ENCODE measurements around the gene CACNG4. TPM values are rescaled to one million over a fixed set of nuclear protein-coding genes. Genes with fewer than 3 reads are reported as not detected.

Gene CACNG4
- polyA plus RNA-seq, 1 donor, result 5.1 TPM

GRCh38 chr17:67074781-67075180, 110.3 kb downstream of the CACNG4 start:
- no peak overlapping the region for H3K27ac ChIP-seq (ENCODE audit: low read length)
- no peaks in the 10 kb centered on the region for H3K9me3 ChIP-seq (ENCODE audit: control insufficient read depth, low read depth, low read length)
- no peak for DNase-seq
- no peaks in the 10 kb centered on the region for H3K27me3 ChIP-seq (ENCODE audit: control insufficient read depth, insufficient read depth, low read length)
- 60% methylated on average over 3 of the region's 3 CpGs for WGBS (ENCODE audit: insufficient coverage, low lambda C conversion rate)
- H3K4me1 ChIP-seq (ENCODE audit: control insufficient read depth, insufficient read depth, low read length), result no peaks in the 10 kb centered on the region
- peaks cover 12% of the 10 kb centered on the region for H3K36me3 ChIP-seq (ENCODE audit: control insufficient read depth, insufficient read depth, low read length)
- no peak overlapping the region for H3K4me3 ChIP-seq (ENCODE audit: low read length)

GRCh38 chr17:67076290-67076689, 111.8 kb downstream of the CACNG4 start:
- H3K4me3 ChIP-seq (ENCODE audit: low read length), result no peak overlapping the region
- no peaks in the 10 kb centered on the region for H3K4me1 ChIP-seq (ENCODE audit: control insufficient read depth, insufficient read depth, low read length)
- DNase-seq, result peak; percentile 18 to 50
- peaks cover 18% of the 10 kb centered on the region for H3K36me3 ChIP-seq (ENCODE audit: control insufficient read depth, insufficient read depth, low read length)
- no peak overlapping the region for H3K27ac ChIP-seq (ENCODE audit: low read length)
- H3K27me3 ChIP-seq (ENCODE audit: control insufficient read depth, insufficient read depth, low read length), result no peaks in the 10 kb centered on the region
- no peaks in the 10 kb centered on the region for H3K9me3 ChIP-seq (ENCODE audit: control insufficient read depth, low read depth, low read length)
- WGBS (ENCODE audit: insufficient coverage, low lambda C conversion rate), result no CpG with 5 or more reads among the region's 7 CpGs

GRCh38 chr17:67078292-67078691, 113.8 kb downstream of the CACNG4 start:
- no peak overlapping the region for H3K27ac ChIP-seq (ENCODE audit: low read length)
- no peak overlapping the region for H3K4me3 ChIP-seq (ENCODE audit: low read length)
- H3K9me3 ChIP-seq (ENCODE audit: control insufficient read depth, low read depth, low read length), result no peaks in the 10 kb centered on the region
- H3K36me3 ChIP-seq (ENCODE audit: control insufficient read depth, insufficient read depth, low read length), result peaks cover 22% of the 10 kb centered on the region
- no peak for DNase-seq
- WGBS (ENCODE audit: insufficient coverage, low lambda C conversion rate), result no CpG with 5 or more reads among the region's 11 CpGs
- no peaks in the 10 kb centered on the region for H3K27me3 ChIP-seq (ENCODE audit: control insufficient read depth, insufficient read depth, low read length)
- H3K4me1 ChIP-seq (ENCODE audit: control insufficient read depth, insufficient read depth, low read length), result no peaks in the 10 kb centered on the region

- H3K27me3 ChIP-seq (ENCODE audit: control insufficient read depth, insufficient read depth, low read length), result no peaks in the 10 kb centered on the region
- no peak overlapping the region for H3K4me3 ChIP-seq (ENCODE audit: low read length)
- WGBS (ENCODE audit: insufficient coverage, low lambda C conversion rate), result 86% methylated on average over 1 of the region's 2 CpGs
- peaks cover 22% of the 10 kb centered on the region for H3K36me3 ChIP-seq (ENCODE audit: control insufficient read depth, insufficient read depth, low read length)
- no peak for DNase-seq
- H3K9me3 ChIP-seq (ENCODE audit: control insufficient read depth, low read depth, low read length), result no peaks in the 10 kb centered on the region
- H3K4me1 ChIP-seq (ENCODE audit: control insufficient read depth, insufficient read depth, low read length), result no peaks in the 10 kb centered on the region
- no peak overlapping the region for H3K27ac ChIP-seq (ENCODE audit: low read length)
These were observed 115.0 kb downstream of the CACNG4 start for GRCh38 chr17:67079491-67079890.

- H3K36me3 ChIP-seq (ENCODE audit: control insufficient read depth, insufficient read depth, low read length), result peaks cover 23% of the 10 kb centered on the region
- DNase-seq, result no peak
- H3K4me1 ChIP-seq (ENCODE audit: control insufficient read depth, insufficient read depth, low read length), result no peaks in the 10 kb centered on the region
- no peak overlapping the region for H3K4me3 ChIP-seq (ENCODE audit: low read length)
- no peak overlapping the region for H3K27ac ChIP-seq (ENCODE audit: low read length)
- no CpG with 5 or more reads among the region's 2 CpGs for WGBS (ENCODE audit: insufficient coverage, low lambda C conversion rate)
- no peaks in the 10 kb centered on the region for H3K9me3 ChIP-seq (ENCODE audit: control insufficient read depth, low read depth, low read length)
- H3K27me3 ChIP-seq (ENCODE audit: control insufficient read depth, insufficient read depth, low read length), result no peaks in the 10 kb centered on the region
These were observed 116.3 kb downstream of the CACNG4 start for GRCh38 chr17:67080804-67081203.

- 78% methylated on average over 1 of the region's 1 CpG for WGBS (ENCODE audit: insufficient coverage, low lambda C conversion rate)
- Histone ChIP-seq H3K36me3 (ENCODE audit: control insufficient read depth, insufficient read depth, low read length) (peaks cover 32% of the 10 kb centered on the region), H3K4me3 (ENCODE audit: low read length) (no peak overlapping the region), H3K4me1 (ENCODE audit: control insufficient read depth, insufficient read depth, low read length) (no peaks in the 10 kb centered on the region), H3K27me3 (ENCODE audit: control insufficient read depth, insufficient read depth, low read length) (no peaks in the 10 kb centered on the region), H3K27ac (ENCODE audit: low read length) (no peak overlapping the region), H3K9me3 (ENCODE audit: control insufficient read depth, low read depth, low read length) (no peaks in the 10 kb centered on the region)
- DNase-seq, result no peak
These were observed 117.6 kb downstream of the CACNG4 start for GRCh38 chr17:67082107-67082506.

Other genes starting within 250 kb of the CACNG4 start
- 0.19 TPM for gene CACNG5, start 129.6 kb upstream of the CACNG4 start, polyA plus RNA-seq
- 0.25 TPM for gene CACNG1, start 79.8 kb downstream of the CACNG4 start, polyA plus RNA-seq